Esophagus (tissue), 2 donors: ENCODE results near the gene LIX1L. TPM values are rescaled to one million over a fixed set of nuclear protein-coding genes. Genes with fewer than 3 reads are reported as not detected.
A peak's percentile ranks its signal among the peaks of the same experiment; 100 is the strongest.

Experiments used
- H3K27ac ChIP-seq, 2 donors: one replicate each; pipeline ENCODE4 v1.5.1; 2013; ENCODE audit warnings: low read depth in 2 of 2, mild to moderate bottlenecking in 2 of 2, inconsistent platforms in 1 of 2, low read length in 1 of 2, moderate library complexity in 1 of 2
- H3K27me3 ChIP-seq, 2 donors: one replicate each; pipeline ENCODE4 v1.6.1; 2013; ENCODE audit warnings: low read length in 2 of 2, control low read depth in 1 of 2, mild to moderate bottlenecking in 1 of 2; ENCODE audit not compliant: insufficient read depth in 2 of 2, control insufficient read depth in 1 of 2
- H3K36me3 ChIP-seq, 2 donors: one replicate each; pipeline ENCODE4 v1.6.1; 2013; ENCODE audit warnings: low read length in 1 of 2; ENCODE audit not compliant: control insufficient read depth in 2 of 2, insufficient read depth in 2 of 2
- H3K4me1 ChIP-seq, 2 donors: one replicate each; pipeline ENCODE4 v1.6.1; 2013; ENCODE audit warnings: low read length in 1 of 2; ENCODE audit not compliant: control insufficient read depth in 2 of 2, insufficient read depth in 2 of 2
- H3K4me3 ChIP-seq, 2 donors: one replicate each; pipeline ENCODE4 v1.5.1; 2013; ENCODE audit warnings: low read length in 2 of 2, mild to moderate bottlenecking in 2 of 2, low read depth in 1 of 2, moderate library complexity in 1 of 2
- H3K9me3 ChIP-seq, 2 donors: one replicate each; pipeline ENCODE4 v1.6.1; 2013; ENCODE audit warnings: mild to moderate bottlenecking in 2 of 2, low read depth in 1 of 2, low read length in 1 of 2, moderate library complexity in 1 of 2; ENCODE audit not compliant: control insufficient read depth in 2 of 2, insufficient read depth in 1 of 2
- WGBS, 2 donors: extraction: QIAGEN DNeasy Blood & Tissue Kit; methylation state at CpG; one replicate each; pipeline ENCODE4 v1.1.7; 2013; 5-methylcytosine and 5-hydroxymethylcytosine counted together
- polyA plus RNA-seq, 2 donors: library from polyadenylated mRNA; stranded (reverse); fragments of 200-250 nt; gene quantifications; one replicate each; pipeline ENCODE4 v1.2.3, GENCODE V29; 2013
- donor health status: healthy with polysubstance abuse.
- donor health status: Bipolar disorder and iron deficiency.

Gene LIX1L
- polyA plus RNA-seq, 2 donors, result 2.1 to 2.9 TPM

DNA sequence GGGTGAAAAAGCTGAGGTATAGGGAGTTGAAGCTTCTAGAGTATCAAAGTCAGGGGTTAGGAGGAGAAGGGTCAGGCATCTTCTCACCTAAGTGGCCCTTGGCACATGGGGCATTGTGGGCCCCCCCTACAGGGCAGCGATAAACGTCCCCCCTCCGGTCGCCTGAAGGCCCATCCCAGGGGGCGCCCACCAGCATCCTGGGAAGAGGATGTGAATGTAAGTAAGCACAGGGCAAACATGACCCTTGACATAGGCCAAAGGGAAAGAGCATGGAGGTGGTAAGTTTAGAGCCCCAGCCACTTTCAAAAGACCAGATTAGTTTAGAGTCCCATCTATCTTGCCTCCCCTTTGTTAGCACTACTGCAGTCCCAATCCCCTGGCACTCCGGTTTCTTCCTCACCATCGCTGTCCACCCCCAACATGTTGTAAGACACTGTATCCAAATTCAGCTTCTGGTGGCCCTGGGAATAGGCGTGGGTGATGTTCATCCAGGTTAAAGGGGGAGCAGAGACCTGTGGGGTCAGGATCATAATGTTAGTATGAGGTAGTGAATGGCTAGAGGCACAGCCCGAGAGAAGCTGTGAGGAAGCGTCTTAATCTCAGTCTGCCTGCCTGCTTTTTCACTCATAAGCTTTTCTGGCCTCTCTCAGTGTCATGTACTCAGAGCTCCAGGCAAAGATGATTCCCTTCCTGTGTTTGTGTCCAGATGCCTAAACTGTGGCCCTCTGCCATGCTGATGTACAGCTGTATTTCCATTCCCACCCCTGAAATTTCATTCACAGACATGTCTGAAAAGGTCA, 50.7 kb downstream of the LIX1L start:
- Histone ChIP-seq H3K4me1 (peaks cover 0 to 2% of the 10 kb centered on the region in 2 donors), H3K27me3 (no peaks in the 10 kb centered on the region), H3K9me3 (no peaks in the 10 kb centered on the region), H3K4me3 (no peak overlapping the region), H3K27ac (no peak overlapping the region), H3K36me3 (peaks cover 2 to 4% of the 10 kb centered on the region in 2 donors)
- 78 to 82% methylated on average over 10 of the region's 10 CpGs for WGBS, 2 donors

DNA sequence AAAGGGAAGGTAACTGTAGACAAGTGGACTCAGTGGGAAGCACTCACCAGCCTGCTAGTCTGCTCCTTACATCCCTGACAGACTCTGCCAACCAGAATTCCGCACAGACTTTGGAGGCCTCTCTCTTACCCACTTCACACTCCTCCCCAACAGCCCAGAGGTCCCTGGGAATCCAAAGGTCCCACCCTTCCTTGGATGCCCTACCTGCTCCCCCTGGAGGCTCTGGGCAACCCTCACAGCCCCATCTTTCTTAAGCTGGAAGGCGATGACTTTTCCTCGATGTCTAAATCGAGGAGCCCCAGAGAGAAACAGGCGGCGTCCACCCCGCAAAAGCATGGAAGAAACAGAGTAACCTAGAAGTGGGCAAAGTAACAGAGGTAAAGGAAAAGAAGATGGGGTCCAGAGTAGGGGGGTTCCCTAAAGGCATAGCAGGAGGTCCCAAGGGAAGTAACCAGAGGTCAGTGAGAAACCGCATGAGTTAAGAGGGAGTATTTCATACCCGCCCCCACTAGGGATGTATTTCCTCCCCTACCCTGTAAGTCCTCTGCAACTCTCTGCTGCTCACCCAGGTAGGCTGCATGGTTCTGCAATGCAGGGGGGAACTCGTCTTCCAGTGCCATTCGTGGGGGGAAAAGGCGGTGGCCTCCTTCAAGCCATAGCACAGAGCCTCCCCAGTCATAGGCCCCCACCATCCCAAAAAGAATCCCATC, 56.4 kb downstream of the LIX1L start:
- WGBS, 2 donors, result 89 to 90% methylated on average over 12 of the region's 12 CpGs
- no peak overlapping the region for H3K27ac ChIP-seq
- no peaks in the 10 kb centered on the region for H3K4me1 ChIP-seq

DNA sequence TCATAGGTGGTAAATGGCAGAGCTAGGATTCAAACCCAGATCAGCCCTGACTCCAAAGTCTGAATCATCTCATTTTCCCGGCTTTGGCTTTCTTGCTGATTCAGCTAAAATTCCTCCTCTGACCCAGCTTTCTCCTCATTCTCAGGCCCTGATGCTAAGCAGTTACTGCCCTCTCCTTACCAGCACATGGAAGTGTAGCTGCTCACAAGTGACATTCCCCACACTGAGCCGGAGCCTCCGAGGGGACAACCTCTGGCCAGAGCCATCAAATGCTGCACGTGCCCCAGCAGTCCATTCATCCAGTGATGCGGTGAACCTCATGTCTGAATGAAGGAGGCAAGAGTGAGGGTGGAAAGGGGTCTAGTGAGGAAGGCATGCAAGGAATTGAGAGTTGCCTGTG, 59.1 kb downstream of the LIX1L start:
- Histone ChIP-seq H3K4me1 (no peaks in the 10 kb centered on the region), H3K36me3 (peaks cover 0 to 3% of the 10 kb centered on the region in 2 donors), H3K9me3 (no peaks in the 10 kb centered on the region), H3K4me3 (no peak overlapping the region), H3K27ac (no peak overlapping the region), H3K27me3 (no peaks in the 10 kb centered on the region)
- 82 to 85% methylated on average over 5 of the region's 5 CpGs for WGBS, 2 donors

More for the DNA sequence above, 56.4 kb downstream of the LIX1L start:
- H3K36me3 ChIP-seq, result peaks cover 0 to 3% of the 10 kb centered on the region in 2 donors
- H3K9me3 ChIP-seq, result no peaks in the 10 kb centered on the region
- H3K27me3 ChIP-seq, result no peaks in the 10 kb centered on the region
- no peak overlapping the region for H3K4me3 ChIP-seq

GRCh38 chr1:145897969-145898368, 59.8 kb downstream of the LIX1L start:
- H3K27me3 ChIP-seq, result no peaks in the 10 kb centered on the region
- H3K4me1 ChIP-seq, result no peaks in the 10 kb centered on the region
- H3K27ac ChIP-seq, result no peak overlapping the region
- WGBS, 2 donors, result 67 to 92% methylated on average over 1 of the region's 1 CpG
- no peaks in the 10 kb centered on the region for H3K9me3 ChIP-seq
- H3K4me3 ChIP-seq, result no peak overlapping the region
- H3K36me3 ChIP-seq, result peaks cover 0 to 3% of the 10 kb centered on the region in 2 donors

DNA sequence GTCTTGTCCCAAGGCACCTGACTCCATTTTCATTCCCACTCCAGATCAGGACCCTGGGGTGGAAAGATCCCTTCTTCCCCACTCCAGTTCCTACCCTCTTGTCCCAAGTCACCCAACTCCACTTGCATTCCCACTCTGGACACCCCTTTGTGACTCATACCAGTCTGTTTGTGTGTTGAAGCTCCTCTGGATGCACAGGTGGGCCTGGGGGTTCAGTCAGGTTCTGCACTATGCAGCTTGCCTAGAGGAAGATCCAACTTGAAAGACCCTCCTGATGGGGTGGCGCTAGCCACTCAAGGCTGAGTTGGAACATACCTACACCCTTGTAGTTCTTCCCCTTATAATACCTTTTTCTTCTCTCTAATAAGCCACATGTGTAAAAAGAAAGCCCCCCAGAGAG, 62.3 kb downstream of the LIX1L start:
- H3K27ac ChIP-seq, result no peak overlapping the region
- WGBS, 2 donors, result 94 to 100% methylated on average over 1 of the region's 1 CpG

GRCh38 chr1:145893306-145894055, 64.3 kb downstream of the LIX1L start:
- no peaks in the 10 kb centered on the region for H3K9me3 ChIP-seq
- peak overlapping the region in 1 of 2 donors; percentile 24 for H3K27ac ChIP-seq
- no peaks in the 10 kb centered on the region for H3K36me3 ChIP-seq
- H3K27me3 ChIP-seq, result no peaks in the 10 kb centered on the region
- H3K4me3 ChIP-seq, result no peak overlapping the region
- peaks cover 0 to 4% of the 10 kb centered on the region in 2 donors for H3K4me1 ChIP-seq
- 91% methylated on average over 7 of the region's 7 CpGs for WGBS, 2 donors

More for the DNA sequence above, 62.3 kb downstream of the LIX1L start:
- Histone ChIP-seq H3K27me3 (no peaks in the 10 kb centered on the region), H3K4me1 (peaks cover 0 to 4% of the 10 kb centered on the region in 2 donors), H3K4me3 (no peak overlapping the region), H3K9me3 (no peaks in the 10 kb centered on the region), H3K36me3 (no peaks in the 10 kb centered on the region)

GRCh38 chr1:145892486-145893087, 65.2 kb downstream of the LIX1L start:
- no peaks in the 10 kb centered on the region for H3K9me3 ChIP-seq
- H3K4me3 ChIP-seq, result no peak overlapping the region
- peak overlapping the region; percentile 90 to 91 for H3K27ac ChIP-seq
- 46 to 49% methylated on average over 3 of the region's 3 CpGs for WGBS, 2 donors
- H3K4me1 ChIP-seq, result peaks cover 0 to 4% of the 10 kb centered on the region in 2 donors
- no peaks in the 10 kb centered on the region for H3K36me3 ChIP-seq
- H3K27me3 ChIP-seq, result no peaks in the 10 kb centered on the region

GRCh38 chr1:145891587-145892485, 66.0 kb downstream of the LIX1L start:
- H3K27me3 ChIP-seq, result no peaks in the 10 kb centered on the region
- peak overlapping the region in 1 of 2 donors; percentile 12 for H3K4me3 ChIP-seq
- WGBS, 2 donors, result 7 to 8% methylated on average over 6 of the region's 6 CpGs
- peaks cover 0 to 4% of the 10 kb centered on the region in 2 donors for H3K4me1 ChIP-seq
- peak overlapping the region; percentile 90 to 91 for H3K27ac ChIP-seq
- H3K36me3 ChIP-seq, result no peaks in the 10 kb centered on the region
- no peaks in the 10 kb centered on the region for H3K9me3 ChIP-seq
